C4-2B (cell line): ENCODE measurements around the gene RAB44.

Source experiments
- H3K27ac ChIP-seq: fragments of 450-650 bp; 2 replicates; pipeline ENCODE4 v1.5.1; 2017
- CTCF ChIP-seq: fragments of 450-650 bp; conservative IDR thresholded peaks from 2 replicates; pipeline ENCODE4 v1.5.1; 2017; ENCODE audit warnings: mild to moderate bottlenecking
- ZFX ChIP-seq: fragments of 450-650 bp; IDR thresholded peaks from 2 replicates; pipeline ENCODE4 v1.6.1; 2017

RAB44 gene

GRCh38 chr6:36757943-36758508, 60.4 kb downstream of the RAB44 start:
- TF ChIP-seq CTCF (no peak), ZFX (no peak)
- H3K27ac ChIP-seq: no peak overlapping the region

GRCh38 chr6:36758516-36759147, 61.0 kb downstream of the RAB44 start:
- H3K27ac ChIP-seq: no peak overlapping the region

GRCh38 chr6:36759148-36759759, 61.6 kb downstream of the RAB44 start:
- no peak for TF ChIP-seq ZFX
- TF ChIP-seq CTCF: peak; percentile 99
- no peak overlapping the region for H3K27ac ChIP-seq

More at GRCh38 chr6:36758516-36759147, 61.0 kb downstream of the RAB44 start:
- TF ChIP-seq CTCF (no peak), ZFX (no peak)

GRCh38 chr6:36760685-36761435, 63.2 kb downstream of the RAB44 start:
- no peak overlapping the region for H3K27ac ChIP-seq

GRCh38 chr6:36762123-36762522, 64.5 kb downstream of the RAB44 start:
- no peak overlapping the region for H3K27ac ChIP-seq
- TF ChIP-seq CTCF (no peak), ZFX (no peak)

More at GRCh38 chr6:36760685-36761435, 63.2 kb downstream of the RAB44 start:
- no peak for TF ChIP-seq CTCF

GRCh38 chr6:36765190-36765589, 67.6 kb downstream of the RAB44 start:
- no peak for TF ChIP-seq CTCF
- TF ChIP-seq ZFX: no peak
- H3K27ac ChIP-seq: no peak overlapping the region
